CD4-positive, alpha-beta T cell treated with Interleukin-15 for 1 hour (primary cell): ENCODE data around the gene PHLDB3.
A peak's percentile ranks its signal among the peaks of the same experiment; 100 is the strongest.
"Not testable (repeated sequence)": the region's sequence is repeated elsewhere in the genome, so short reads cannot be mapped to it uniquely, and the experiment has no call there.

ENCODE experiments used
- DNase-seq: peaks from one replicate; pipeline ENCODE4 v3.0.0-alpha.2; 2020

The PHLDB3 gene

DNA sequence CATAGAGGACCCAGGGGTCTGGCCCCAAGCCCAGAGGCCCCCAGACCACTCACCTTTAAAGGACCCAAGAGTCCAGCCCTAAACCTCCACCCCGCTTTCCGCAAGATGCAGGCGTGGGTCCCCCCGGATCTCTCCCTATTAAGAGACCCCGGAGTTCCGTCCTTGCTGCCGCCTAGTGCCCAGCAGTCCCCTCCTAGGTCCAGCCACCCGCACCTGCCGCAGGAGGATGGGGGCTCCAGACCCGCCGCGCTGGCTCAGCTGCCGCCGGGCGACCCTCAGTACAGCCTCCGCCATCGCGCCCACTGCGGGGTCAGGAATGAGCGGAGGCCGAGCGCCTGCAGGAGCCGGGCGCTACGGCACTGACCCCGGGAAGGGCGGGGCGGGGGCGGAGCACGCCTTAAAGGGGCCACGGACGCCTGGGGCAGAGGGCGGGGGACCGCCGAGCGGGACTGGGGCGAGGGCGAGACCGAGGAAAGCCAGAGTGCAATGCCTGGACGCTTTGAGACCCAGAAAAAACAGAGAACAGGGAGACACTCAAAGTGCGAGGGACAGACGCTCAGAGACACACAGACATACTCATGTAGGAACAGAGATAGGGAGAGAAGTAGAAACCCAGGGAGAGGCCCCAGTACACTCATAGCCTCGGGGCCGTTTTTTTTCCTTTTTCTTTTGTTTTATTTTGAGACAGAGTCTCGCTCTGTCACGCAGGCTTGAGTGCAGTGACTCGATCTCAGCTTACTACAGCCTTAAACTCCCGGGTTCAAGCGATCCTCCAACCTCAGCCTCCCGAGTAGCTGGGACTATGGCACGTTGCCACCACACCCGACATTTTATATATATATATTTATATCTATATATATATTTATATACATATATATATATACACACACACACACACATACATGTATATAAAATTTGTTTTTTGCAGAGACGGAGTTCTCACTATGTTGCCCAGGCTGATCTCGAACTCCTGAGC is 22.6 kb upstream of the PHLDB3 start, which contains the start of gene ETHE1:
Gene ETHE1, minus strand, starts transcription at position 318 of the 976 bp plus-strand sequence. Its CDS starts 24 bp downstream, at position 294.
- DNase-seq: peak; percentile 53

GRCh38 chr19:43525836-43526771 is 21.6 kb upstream of the PHLDB3 start:
- no peak for DNase-seq

DNA sequence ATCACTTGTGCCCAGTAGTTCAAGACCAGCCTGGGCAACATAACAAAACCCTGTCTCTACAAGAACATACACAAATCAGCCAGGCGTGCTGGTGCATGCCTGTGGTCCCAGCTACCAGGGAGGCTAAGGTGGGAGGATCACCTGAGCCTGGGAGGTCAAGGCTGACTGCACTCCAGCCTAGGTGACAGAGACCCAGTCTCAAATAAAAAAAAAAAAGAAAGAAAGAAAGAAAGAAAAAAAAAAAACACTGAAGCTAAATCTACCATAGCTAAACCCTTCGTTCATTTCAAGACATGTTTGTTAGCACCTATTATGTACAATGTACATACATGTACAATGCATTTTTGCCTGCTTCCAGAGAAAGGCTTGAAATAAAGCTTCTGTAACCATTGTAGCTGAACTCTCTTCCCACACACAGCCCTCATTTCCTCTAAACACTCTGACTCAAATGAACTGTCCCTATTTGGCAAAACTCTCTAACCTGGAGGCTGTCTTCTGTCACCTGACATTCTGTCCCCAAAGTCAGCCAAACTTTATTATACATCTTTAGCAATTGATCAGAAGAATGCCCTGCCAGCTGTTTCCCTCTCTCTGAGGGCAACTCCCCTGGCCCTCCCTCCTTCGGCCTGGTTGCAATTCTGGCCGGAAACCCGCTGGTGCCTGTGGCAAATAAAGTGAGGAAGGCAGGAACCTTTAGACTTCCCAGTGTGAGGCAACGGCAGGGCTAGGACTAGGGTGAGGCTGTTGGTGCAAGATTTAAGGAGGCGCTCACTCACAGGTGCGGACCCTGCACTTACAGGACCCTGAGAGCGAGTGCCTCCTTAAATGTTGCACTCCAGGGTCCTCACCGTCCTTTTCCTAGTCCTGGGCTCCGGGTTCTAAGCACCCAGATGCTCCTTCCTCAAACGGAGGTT is 20.6 kb upstream of the PHLDB3 start:
- peak; percentile 35 for DNase-seq

- not testable (repeated sequence) for DNase-seq
These were observed 19.1 kb upstream of the PHLDB3 start for GRCh38 chr19:43523696-43524095.

DNA sequence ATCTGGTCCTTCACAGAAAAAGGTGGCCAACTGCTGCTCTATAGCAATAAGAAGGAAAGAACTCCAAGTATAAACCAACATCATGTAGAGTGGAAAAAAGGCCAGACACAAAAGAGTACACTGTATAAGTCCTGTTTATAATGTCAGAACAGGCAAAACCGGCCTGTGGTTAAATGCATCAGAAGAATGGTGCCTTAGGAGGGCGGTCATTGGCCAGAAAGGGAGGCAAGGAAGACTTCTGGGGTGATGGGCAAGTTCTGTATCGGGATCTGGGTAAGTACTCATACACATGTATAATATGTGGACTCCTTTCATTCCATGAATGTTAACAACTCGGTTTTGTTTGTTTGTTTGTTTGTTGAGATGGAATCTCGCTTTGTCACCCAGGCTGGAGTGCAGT is 18.4 kb upstream of the PHLDB3 start:
- no peak for DNase-seq

GRCh38 chr19:43519436-43520088 is 15.0 kb upstream of the PHLDB3 start:
- DNase-seq: peak; percentile 71

DNA sequence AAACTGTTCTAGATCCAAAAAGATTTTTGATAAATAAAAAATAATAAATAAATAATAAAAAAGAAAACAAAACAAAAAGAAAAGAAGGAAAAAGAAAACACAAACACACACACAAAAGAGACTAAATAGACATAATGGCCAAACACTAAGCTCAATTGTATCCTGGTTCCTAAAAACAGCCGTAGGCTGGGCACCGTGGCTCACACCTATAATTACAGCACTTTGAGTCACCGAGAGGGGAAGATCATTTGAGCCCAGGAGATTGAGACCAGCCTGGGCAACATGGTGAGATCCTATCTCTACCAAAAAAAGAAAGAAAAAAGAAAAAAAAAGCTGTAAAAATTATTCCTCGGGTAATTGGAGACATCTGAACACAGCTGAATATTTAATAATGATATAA is 13.5 kb upstream of the PHLDB3 start:
- no peak for DNase-seq

- not testable (repeated sequence) for DNase-seq
These were observed 7.9 kb upstream of the PHLDB3 start for GRCh38 chr19:43512399-43512798.

GRCh38 chr19:43511324-43511723 is 6.8 kb upstream of the PHLDB3 start:
- no peak for DNase-seq

DNA sequence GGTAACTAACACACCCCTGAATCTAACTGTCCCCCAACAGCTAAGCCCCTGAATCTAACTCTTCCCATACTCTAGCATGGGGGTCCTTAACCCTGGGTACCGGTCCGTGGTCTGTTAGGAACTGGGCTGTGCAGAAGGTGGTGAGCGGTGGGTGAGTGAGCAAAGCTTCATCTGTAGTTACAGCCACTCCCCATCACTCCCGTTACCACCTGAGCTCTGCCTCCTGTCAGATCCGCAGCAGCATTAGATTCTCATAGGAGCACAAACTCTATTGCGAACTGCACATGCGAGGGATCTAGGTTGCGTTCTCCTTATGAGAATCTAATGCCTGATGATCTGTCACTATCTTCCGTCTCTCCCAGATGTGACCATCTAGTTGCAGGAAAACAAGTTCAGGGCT is 6.2 kb upstream of the PHLDB3 start:
- no peak for DNase-seq

- DNase-seq: no peak
These were observed 3.3 kb upstream of the PHLDB3 start for GRCh38 chr19:43507880-43508279.

DNA sequence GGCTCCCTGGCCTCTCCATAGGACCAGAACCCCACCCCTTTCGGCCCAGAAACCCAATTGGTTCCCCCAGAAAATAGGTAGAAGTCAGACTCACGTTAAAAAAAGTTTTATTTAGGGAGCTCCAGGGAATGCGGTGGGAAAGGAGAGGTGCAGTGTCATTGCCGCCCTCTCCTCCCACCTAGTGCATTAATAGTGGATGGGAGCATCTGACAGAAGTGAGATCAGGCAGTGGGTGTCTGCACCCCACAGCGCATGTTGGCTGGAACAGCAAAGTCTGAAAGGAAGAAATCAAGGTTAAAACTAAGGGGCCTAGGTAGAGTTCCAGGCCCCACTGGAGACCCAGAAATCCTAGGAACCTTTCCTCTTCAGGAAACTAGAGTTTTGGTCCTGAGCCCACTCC is 2.1 kb upstream of the PHLDB3 start:
- DNase-seq: no peak

DNA sequence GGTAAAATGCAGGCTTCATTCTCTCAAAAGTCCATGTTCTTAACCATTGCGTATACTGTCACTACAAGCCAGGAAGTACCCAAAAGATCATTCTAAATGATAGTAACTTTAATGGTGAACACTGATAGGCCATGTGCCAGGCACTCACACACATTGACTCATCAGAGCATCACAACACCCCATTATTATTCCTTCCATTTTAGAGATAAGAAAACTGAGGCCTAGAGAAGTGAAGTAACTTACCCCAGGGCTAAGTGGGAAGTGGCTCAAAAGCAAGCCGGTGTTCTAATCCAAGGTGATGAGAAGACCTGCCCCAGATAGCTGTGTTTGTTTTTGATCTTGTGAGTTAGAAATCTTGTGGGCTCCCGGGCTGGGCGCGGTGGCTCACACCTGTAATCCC is 1.4 kb upstream of the PHLDB3 start:
- DNase-seq: no peak

GRCh38 chr19:43505186-43505456 is 575 bp upstream of the PHLDB3 start:
- DNase-seq: no peak

GRCh38 chr19:43503501-43504425 is 783 bp downstream of the PHLDB3 start:
- peak; percentile 97 for DNase-seq

GRCh38 chr19:43502419-43502976 is 2.0 kb downstream of the PHLDB3 start:
- DNase-seq: no peak

GRCh38 chr19:43501661-43502418 is 2.7 kb downstream of the PHLDB3 start:
- DNase-seq: no peak

DNA sequence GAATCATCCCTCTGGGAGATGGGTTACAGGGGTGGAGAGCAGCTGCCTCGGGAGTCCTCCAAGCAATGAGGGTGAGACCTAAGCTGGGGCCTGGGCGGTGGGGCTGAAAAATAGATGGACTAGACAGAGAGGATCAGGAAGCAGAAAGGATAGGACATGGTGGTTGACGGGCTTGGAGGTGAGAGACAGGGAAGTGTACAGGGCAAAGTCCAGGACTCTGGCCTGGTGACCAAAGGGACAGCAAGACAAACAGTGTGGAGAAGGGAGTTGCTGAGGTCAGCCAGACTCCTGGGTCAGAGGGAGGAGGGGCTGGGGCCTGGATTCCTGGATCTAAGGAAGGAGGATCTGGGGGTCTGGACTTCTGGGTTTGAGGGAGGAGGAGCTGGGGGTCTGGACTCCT is 5.5 kb downstream of the PHLDB3 start:
- no peak for DNase-seq

DNA sequence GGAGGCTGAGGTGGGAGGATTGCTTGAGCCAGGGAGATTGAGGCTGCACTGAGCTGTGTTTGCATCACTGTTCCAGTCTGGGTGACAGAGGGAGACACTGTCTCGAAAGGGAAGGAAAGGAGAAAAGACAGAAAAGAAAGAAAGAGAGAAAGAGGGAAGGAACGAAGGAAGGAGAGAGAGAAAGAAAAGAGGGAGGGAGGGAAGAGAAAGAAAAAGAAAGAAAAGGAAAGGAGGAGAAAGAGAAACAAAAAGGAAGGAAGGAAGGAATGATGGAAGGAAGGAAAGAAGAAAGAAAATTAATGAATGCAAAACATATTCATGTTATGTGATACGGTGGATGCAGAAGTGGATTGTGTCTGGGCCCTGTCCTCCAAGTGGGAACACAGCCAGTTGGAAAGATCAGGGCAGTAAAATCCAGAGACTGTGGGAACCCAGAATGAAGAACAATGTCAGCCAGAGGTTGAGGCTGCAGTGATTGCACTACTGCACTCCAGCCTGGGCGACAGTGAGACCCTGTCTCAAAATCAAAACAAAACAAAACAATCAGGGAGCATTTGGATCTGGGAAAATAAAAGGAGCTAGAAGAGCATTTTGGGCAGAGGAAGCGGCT is 6.2 kb downstream of the PHLDB3 start:
- no peak for DNase-seq
